Measurements from ENCODE around the gene ULBP3.

The ULBP3 gene

DNA sequence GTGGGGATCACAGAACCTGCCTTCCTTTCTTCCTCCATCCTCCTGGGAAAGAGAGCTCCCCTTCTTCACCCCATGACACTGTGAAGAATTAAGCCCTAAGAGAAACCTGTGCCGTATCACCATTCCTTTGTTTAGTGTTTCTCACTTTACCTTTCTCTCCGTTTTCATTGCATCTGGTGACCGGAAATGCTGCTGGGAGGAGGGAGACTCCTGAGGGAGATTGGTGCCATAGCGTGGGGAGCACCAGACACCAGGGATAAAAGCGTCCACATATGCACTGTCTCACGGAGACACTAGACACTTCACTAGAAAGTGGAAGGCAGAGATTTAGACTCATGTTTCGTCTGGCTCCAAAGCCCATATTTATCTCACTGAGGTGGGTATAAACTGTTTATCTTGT lies 15.5 kb upstream of the ULBP3 start:
- TF ChIP-seq, protein P1, sequence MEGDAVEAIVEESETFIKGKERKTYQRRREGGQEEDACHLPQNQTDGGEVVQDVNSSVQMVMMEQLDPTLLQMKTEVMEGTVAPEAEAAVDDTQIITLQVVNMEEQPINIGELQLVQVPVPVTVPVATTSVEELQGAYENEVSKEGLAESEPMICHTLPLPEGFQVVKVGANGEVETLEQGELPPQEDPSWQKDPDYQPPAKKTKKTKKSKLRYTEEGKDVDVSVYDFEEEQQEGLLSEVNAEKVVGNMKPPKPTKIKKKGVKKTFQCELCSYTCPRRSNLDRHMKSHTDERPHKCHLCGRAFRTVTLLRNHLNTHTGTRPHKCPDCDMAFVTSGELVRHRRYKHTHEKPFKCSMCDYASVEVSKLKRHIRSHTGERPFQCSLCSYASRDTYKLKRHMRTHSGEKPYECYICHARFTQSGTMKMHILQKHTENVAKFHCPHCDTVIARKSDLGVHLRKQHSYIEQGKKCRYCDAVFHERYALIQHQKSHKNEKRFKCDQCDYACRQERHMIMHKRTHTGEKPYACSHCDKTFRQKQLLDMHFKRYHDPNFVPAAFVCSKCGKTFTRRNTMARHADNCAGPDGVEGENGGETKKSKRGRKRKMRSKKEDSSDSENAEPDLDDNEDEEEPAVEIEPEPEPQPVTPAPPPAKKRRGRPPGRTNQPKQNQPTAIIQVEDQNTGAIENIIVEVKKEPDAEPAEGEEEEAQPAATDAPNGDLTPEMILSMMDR (IDR thresholded peaks at IDR 0.05; ENCODE audit: insufficient read depth, low read length, poor library complexity, severe bottlenecking): no peak
- DNase-seq (ENCODE audit: extremely low read depth, insufficient read length): no peak
- Histone ChIP-seq H3K27me3 (replicated peaks; ENCODE audit: control insufficient read depth, insufficient read depth, low read length) (peaks cover 3% of the 10 kb centered on the region), H3K4me3 (replicated peaks; ENCODE audit: low read depth, low read length) (no peak overlapping the region), H3K36me3 (ENCODE audit: control insufficient read depth, insufficient read depth, low read length) (no peaks in the 10 kb centered on the region)

DNA sequence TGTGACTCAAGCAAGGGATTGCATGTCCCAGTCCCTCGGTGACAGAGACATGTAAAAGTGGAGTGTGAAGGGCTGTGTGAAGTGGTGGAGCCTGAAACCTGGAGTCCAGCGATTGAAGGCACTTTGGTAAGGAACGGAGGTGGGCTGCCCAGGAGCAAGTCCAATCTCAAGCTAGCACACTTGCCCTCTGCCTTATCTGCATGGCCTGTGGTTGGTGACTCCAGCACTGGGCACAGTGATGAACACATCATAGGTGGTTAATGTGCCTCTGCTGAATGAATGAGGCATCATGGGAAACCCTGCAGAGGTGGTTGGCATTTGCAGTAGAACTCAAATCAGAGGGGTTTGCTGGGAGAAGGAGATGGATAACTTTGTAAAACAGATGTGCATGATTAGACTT lies 14.9 kb upstream of the ULBP3 start:
- H3K36me3 ChIP-seq (ENCODE audit: control insufficient read depth, insufficient read depth, low read length): no peaks in the 10 kb centered on the region
- H3K27me3 ChIP-seq (replicated peaks; ENCODE audit: control insufficient read depth, insufficient read depth, low read length): peaks cover 3% of the 10 kb centered on the region
- TF ChIP-seq, protein P1 (IDR thresholded peaks at IDR 0.05; ENCODE audit: insufficient read depth, low read length, poor library complexity, severe bottlenecking): no peak
- no peak overlapping the region for H3K4me3 ChIP-seq (replicated peaks; ENCODE audit: low read depth, low read length)
- DNase-seq (ENCODE audit: extremely low read depth, insufficient read length): no peak

DNA sequence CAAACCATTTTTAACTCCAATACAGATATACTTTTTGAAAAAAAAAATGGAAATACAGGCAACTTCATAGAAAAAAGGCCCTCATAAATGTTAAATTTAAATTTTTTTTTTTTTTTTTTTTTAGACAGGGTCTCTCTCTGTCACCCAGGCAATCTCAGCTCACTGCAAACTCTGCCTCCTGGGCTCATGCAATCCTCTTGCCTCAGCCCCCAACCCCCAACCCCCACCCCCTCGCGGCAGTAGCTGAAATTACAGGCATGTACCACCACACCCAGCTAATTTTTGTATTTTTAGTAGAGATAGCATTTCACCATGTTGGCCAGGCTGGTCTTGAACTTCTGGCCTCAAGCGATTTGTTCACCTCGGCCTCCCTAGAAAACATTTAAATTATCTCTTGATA lies 12.8 kb upstream of the ULBP3 start:
- TF ChIP-seq, protein P1 (IDR thresholded peaks at IDR 0.05; ENCODE audit: insufficient read depth, low read length, poor library complexity, severe bottlenecking): no peak
- H3K4me3 ChIP-seq (replicated peaks; ENCODE audit: low read depth, low read length): no peak overlapping the region
- no peak for DNase-seq (ENCODE audit: extremely low read depth, insufficient read length)
- H3K27me3 ChIP-seq (replicated peaks; ENCODE audit: control insufficient read depth, insufficient read depth, low read length): peaks cover 3% of the 10 kb centered on the region
- no peaks in the 10 kb centered on the region for H3K36me3 ChIP-seq (ENCODE audit: control insufficient read depth, insufficient read depth, low read length)

DNA sequence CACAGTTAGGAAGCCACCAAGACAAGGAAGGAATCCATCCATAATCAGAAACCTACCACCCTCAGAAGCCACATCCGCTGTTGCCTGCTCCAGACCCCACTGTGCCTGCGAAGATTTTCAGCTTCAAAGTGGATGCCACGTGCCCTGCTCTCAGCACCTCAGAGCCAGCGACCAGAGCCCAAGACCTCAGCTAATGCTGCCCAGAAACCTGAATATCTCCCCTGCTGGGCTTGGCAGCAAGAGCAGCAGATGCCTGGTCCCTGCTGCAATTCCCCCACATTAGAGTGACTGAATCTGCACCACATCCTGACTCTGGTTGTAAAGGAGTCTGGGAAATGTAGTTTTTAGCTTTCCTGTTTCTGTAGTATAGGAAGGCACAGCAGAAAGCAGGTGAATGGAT lies 10.7 kb upstream of the ULBP3 start:
- no peak for DNase-seq (ENCODE audit: extremely low read depth, insufficient read length)
- no peak overlapping the region for H3K4me3 ChIP-seq (replicated peaks; ENCODE audit: low read depth, low read length)
- TF ChIP-seq, protein P1 (IDR thresholded peaks at IDR 0.05; ENCODE audit: insufficient read depth, low read length, poor library complexity, severe bottlenecking): no peak

DNA sequence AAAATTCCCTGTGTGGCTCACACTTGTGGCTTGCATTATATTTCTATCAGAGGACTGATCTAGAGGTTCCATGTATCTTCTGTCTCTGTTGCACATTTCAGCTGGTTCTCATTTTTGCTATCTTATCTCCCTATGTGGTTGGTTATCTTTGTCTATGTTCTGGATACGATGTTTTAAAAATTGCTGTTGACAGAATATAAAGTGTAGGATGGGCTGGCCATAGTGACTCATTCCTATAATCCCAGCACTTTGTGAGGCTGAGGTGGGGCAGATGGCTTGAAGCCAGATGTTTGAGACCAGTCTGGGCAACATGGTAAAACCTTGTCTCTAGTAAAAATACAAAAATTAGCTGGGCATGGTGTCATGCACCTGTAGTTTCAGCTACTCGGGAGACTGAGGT lies 9.9 kb upstream of the ULBP3 start:
- no peak for DNase-seq (ENCODE audit: extremely low read depth, insufficient read length)
- Histone ChIP-seq H3K4me3 (replicated peaks; ENCODE audit: low read depth, low read length) (no peak overlapping the region), H3K27me3 (replicated peaks; ENCODE audit: control insufficient read depth, insufficient read depth, low read length) (peaks cover 3% of the 10 kb centered on the region), H3K36me3 (ENCODE audit: control insufficient read depth, insufficient read depth, low read length) (no peaks in the 10 kb centered on the region)
- TF ChIP-seq, protein P1 (IDR thresholded peaks at IDR 0.05; ENCODE audit: insufficient read depth, low read length, poor library complexity, severe bottlenecking): no peak

More for the DNA sequence above, 10.7 kb upstream of the ULBP3 start:
- Histone ChIP-seq H3K36me3 (ENCODE audit: control insufficient read depth, insufficient read depth, low read length) (no peaks in the 10 kb centered on the region), H3K27me3 (replicated peaks; ENCODE audit: control insufficient read depth, insufficient read depth, low read length) (peaks cover 3% of the 10 kb centered on the region)
